ENCODE data around the gene CFAP298.
"Not testable (repeated sequence)": the region's sequence is repeated elsewhere in the genome, so short reads cannot be mapped to it uniquely, and the experiment has no call there.

The CFAP298 gene

DNA sequence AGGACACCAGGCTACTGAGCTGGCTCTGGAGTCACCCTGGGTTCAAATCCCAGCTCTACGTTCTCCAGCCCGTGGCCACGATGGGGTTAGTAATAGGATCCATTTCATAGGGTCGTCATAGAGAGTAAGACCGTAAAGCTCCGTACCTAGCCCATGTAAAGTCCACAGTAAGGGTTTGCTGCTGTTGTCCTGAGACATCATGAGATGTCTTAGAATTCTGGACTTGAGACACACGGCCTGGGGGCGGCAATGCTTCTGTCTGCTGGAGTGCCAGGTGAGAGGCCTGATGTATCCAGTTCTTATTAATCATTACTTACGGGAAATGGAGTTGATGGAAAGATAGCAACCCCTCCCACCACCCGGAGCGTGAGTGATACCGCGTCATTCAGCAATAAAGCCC is 30.4 kb downstream of the CFAP298 start:
- ATAC-seq, result no peak
- H3K4me3 Mint-ChIP-seq, result no peak overlapping the region
- no peaks in the 10 kb centered on the region for H3K9me3 Mint-ChIP-seq
- DNase-seq, result no peak
- no peak overlapping the region for H3K27ac Mint-ChIP-seq
- no peaks in the 10 kb centered on the region for H3K4me1 Mint-ChIP-seq
- no peaks in the 10 kb centered on the region for H3K27me3 Mint-ChIP-seq

DNA sequence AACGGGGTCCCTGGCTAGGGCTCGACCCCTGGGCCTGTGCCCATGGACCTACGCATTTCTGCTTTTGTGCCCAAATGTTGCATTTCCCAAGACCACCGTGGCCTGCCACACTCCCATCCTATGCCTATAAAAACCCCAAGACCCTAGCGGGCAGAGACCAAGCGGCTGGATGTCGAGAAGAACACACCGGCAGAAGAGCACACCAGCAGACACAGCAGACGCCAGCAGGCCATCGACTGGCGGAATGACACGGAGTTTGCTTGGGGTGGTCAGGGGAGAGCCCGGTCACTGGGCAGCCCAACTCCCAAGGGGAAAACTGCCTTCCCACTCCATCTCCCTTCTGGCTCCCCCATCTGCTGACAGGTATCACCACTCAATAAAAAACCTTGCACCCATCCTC is 31.2 kb downstream of the CFAP298 start:
- DNase-seq, result no peak
- no peak for ATAC-seq
- H3K4me3 Mint-ChIP-seq, result no peak overlapping the region
- H3K9me3 Mint-ChIP-seq, result no peaks in the 10 kb centered on the region
- H3K4me1 Mint-ChIP-seq, result no peaks in the 10 kb centered on the region
- H3K27ac Mint-ChIP-seq, result peak overlapping the region in 1 of 2 donors; percentile 72
- H3K27me3 Mint-ChIP-seq, result no peaks in the 10 kb centered on the region

DNA sequence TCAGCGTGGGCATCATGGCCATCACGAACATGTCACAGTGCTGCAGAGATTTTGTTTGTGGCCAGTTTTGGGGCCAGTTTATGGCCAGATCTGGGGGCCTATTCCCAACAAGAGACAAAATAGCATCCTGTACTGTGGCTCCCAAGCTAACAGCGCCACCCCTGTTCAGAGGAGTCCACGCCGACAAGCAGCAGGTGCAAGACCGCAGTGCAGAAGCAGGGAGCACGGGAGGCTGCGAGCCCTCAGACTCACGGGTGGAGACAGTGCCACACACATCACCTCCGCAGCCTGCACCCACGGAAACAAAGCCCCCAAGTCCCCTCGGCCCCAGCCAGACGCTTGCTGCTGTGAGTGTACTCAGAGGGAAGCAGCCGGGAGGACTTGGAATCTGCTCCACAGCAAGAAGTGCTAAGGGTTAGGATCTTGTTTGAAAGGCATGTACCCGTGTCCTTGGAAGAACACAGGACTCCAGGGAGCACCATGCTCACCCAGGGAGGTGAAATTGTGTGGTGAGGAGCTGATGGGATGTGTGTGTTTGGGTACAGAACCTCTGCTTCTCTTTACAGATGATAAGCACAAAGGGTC is 34.0 kb downstream of the CFAP298 start:
- Mint-ChIP-seq H3K27ac (no peak overlapping the region), H3K9me3 (no peaks in the 10 kb centered on the region), H3K4me3 (no peak overlapping the region), H3K27me3 (no peaks in the 10 kb centered on the region), H3K4me1 (no peaks in the 10 kb centered on the region)
- ATAC-seq (peak; percentile 61), DNase-seq (peak in 1 of 2 donors; percentile 25)

DNA sequence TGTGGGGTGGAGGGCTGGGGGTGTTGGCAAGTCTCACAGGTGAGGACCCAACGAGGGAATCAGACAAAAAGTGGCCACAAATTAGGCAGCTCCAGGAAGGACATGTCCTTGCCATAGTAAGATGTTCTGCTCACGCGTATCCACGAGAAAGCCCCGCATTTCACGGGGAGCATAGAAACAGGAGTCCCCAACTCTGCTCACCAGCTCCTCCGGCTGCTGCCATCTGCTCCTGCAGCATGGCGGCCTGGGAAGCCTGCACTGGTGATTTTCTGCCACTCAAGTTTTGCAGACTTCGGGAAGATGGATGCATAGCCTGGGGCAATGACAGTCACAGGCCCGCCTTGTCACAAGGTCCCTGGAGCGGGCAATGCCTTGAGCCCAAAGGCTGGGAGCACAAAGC is 36.2 kb downstream of the CFAP298 start:
- no peaks in the 10 kb centered on the region for H3K9me3 Mint-ChIP-seq
- no peaks in the 10 kb centered on the region for H3K4me1 Mint-ChIP-seq
- H3K27ac Mint-ChIP-seq, result no peak overlapping the region
- ATAC-seq (no peak), DNase-seq (no peak)
- H3K4me3 Mint-ChIP-seq, result no peak overlapping the region
- no peaks in the 10 kb centered on the region for H3K27me3 Mint-ChIP-seq

DNA sequence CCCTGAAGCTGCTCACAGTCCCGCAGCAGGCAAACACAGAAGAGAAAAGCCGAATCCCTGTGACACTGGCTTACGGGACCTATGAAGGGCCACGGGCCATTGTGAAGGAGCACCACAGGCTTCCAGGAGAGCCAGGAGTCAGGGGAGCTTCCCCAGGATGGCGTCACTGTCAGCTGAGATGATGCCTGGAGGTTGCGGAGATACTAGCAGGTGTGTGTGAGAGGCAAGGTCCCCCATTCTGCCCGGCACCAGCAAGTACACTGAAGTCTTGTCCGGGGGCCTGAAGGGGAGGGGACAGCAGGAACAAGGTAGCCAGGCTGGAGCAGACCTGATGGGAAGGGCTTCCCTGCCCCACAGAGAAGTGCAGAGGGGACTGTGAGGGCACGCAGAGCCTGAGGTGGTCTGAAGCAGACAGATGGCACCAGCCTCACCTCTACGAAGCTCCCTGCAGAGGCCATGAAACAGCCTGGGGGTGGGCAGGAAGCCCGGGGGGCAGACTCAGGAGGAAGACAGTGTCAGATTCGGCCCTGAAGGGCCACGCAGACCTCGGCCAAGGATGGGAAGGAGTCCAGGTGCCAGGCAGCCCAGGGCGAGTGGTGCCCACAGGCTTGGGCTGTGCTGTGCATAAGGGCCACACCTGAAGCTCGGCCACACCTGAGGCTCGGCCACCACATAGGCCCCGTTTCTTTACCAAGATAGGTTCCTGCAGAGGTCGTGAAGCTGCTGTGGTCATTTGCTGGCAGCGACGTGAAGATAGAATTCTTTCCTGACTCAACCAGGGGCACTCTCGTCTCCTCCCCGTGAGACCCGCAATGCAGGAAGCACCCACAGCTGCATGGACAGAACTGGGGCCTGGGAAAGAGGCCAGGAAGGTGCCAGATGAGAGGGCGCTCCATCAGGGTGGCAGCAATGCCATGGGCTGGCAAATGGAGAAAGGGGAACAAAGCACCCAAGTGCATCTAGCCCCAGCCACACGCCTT is 36.9 kb downstream of the CFAP298 start:
- DNase-seq (no peak), ATAC-seq (no peak)
- Mint-ChIP-seq H3K4me3 (no peak overlapping the region), H3K27me3 (no peaks in the 10 kb centered on the region), H3K4me1 (peaks cover 4% of the 10 kb centered on the region), H3K9me3 (no peaks in the 10 kb centered on the region), H3K27ac (no peak overlapping the region)

DNA sequence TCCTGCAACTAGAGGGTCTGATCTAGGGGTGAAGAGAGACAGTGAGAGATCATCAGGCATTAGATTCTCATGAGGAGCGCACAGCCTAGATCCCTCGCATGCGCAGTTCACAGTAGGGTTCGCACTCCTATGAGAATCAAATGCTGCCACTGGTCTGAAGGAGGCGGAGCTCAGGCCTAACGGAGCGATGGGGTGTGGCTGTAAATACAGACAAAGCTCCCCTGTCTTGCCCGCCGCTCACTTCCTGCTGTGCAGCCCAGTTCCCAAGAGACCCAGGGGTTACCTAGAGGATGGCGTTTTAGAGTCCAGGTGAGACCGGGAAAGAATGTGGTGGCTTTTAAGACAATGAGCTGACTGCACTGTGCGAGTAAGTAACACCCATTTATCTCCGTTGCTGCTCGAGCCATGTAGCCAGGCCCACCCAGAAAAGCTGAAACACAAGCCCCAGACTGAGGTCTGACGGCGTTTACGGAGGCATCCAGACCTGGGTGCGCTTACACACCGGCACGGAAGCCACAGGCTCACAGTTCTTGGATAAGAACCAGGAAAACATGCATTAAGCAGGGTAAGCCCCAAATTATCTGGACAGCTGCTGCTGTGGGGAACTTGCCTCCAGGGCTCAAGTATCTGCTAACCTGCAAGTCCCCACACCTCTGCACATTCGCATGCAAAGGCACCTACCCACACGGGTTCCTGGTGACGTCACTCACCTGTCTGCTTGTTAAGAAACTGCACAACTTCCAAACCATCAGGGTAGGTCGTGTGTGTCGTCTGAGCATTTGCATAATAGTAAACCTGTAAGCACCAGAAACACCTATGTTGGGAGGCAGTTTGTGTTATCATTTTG is 39.4 kb downstream of the CFAP298 start:
- Mint-ChIP-seq H3K27ac (no peak overlapping the region), H3K4me1 (peaks cover 19% of the 10 kb centered on the region), H3K4me3 (no peak overlapping the region), H3K27me3 (no peaks in the 10 kb centered on the region), H3K9me3 (no peaks in the 10 kb centered on the region)
- DNase-seq (no peak), ATAC-seq (no peak)

DNA sequence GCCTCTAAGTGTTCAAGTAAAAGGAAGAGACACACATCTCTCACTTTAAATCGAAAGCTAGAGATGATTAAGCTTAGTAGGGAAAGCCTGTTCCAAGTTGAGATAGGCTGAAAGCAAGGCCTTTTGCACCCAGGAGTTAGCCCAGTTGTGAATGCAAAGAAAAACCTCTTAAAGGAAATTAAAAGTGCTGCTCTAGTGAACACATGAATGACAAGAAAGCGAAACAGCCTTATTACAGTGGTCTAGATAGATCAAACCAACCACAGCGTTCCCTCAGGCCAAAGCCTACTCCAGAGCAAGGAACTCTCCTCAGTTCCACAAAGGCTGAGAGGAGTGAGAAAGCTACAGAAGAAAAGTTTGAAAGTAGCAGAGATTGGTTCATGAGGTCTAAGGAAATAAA is 41.7 kb downstream of the CFAP298 start:
- Mint-ChIP-seq H3K27ac (peak overlapping the region in 1 of 2 donors; percentile 63), H3K27me3 (no peaks in the 10 kb centered on the region), H3K9me3 (peaks cover 0 to 3% of the 10 kb centered on the region in 2 donors), H3K4me1 (peaks cover 19% of the 10 kb centered on the region), H3K4me3 (peak overlapping the region; percentile 85 to 97)
- ATAC-seq (no peak), DNase-seq (no peak)

DNA sequence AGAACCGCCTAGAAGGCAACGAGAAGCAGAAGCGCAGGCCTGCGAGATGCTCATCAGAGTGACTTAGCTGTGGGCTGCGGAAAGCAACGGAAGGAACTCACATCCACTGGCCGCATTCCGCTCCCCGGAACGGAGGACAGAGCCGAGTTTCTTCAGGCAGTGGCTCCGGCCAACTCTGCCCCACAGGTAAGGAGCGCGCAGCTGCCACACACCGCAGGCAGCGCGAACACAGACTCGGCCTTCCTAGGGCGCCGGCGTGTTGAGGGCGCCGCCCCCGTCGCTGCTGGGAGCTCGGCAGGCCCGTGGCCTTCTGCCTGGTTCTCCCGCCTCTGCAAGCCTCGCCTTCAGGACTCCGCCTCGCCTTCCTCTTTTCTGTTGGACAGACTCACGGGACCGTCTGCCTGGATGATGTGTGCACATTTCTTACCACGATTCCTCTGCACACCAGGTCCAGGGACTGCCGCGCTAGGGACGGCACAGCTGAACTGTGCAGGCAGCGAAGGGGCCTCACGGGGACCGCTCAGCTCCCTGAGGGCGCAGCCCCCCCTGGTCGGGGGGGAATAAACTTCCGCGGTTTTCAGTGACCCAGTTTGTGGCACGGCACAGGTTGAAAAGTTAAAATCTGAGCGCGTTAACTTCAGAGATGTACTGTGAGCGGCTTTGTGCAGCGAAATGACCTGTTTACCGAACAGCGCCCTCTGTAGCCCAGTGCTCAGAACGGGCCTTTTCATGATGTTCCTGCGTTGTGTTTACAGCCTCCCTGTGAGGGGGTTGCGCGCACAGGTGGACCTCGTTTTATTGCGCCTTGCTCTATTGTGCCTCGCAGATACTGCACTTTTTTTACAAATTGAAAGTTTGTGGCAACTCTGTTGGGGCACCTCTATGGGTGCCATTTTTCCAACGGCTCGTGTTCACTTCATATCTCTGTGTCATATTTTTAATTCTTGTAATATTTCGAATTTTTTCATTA is 42.6 kb downstream of the CFAP298 start:
- peak overlapping the region; percentile 85 to 97 for H3K4me3 Mint-ChIP-seq
- H3K9me3 Mint-ChIP-seq, result peaks cover 0 to 12% of the 10 kb centered on the region in 2 donors
- H3K27ac Mint-ChIP-seq, result peak overlapping the region; percentile 68 to 91
- DNase-seq, result peak; percentile 74 to 84
- peaks cover 19% of the 10 kb centered on the region for H3K4me1 Mint-ChIP-seq
- no peaks in the 10 kb centered on the region for H3K27me3 Mint-ChIP-seq
- peak; percentile 97 for ATAC-seq

DNA sequence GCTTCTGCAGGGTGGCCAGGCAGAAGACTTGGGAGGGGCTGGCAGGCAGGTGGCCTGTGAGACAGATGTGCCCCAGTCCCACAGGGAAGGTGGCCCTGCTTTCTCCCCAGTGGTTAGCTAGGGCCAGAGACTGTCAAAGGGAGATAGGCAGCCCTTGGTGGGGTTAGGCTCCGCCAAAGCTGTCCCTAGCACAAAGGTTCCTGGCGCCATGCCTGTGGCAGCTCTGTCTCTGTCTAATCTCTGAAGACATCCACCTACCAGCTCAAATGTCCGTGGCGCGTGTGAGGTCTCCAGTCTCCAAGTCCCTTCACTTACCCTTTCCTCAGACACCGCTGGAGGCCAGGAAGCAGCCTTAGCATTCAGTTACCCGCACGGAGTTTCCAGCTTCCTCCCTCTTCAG is 44.6 kb downstream of the CFAP298 start:
- Mint-ChIP-seq H3K4me1 (peaks cover 22% of the 10 kb centered on the region), H3K9me3 (peaks cover 0 to 22% of the 10 kb centered on the region in 2 donors)
- no peak for DNase-seq

DNA sequence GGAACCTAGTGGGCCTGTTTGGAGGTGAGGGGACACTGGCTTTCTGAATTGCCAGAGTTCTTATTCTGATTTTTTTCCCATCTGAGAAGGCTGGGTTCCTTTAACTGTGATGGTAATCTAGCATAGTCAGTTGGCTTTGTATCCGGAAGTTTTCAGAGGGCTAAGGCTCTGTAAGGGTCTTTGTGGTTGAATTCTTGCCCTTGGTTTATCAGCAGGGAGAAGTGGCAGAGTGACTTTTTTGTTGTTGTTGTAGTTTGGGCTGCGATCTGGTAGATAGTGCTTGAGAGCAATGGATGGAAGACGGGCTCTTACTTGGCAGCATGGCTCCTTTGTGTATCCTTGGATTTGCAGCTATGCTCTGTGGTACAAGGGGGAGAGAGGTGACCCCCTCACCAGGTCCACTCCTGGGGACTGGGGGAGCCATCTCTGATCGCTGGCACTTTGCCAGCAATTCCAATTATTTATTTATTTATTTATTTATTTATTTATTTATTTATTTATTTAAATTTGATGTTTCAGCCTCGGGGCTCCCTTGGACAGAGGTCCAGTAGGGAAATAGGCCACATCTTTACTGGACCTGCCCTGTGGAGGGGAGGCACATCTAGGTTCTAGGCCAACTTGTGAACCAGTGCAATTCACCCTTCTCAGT is 45.3 kb downstream of the CFAP298 start:
- Mint-ChIP-seq H3K27me3 (no peaks in the 10 kb centered on the region), H3K4me1 (peaks cover 30% of the 10 kb centered on the region), H3K9me3 (peaks cover 0 to 22% of the 10 kb centered on the region in 2 donors), H3K4me3 (no peak overlapping the region), H3K27ac (no peak overlapping the region)
- DNase-seq (no peak), ATAC-seq (no peak)

More for the DNA sequence above, 44.6 kb downstream of the CFAP298 start:
- Mint-ChIP-seq H3K27ac (peak overlapping the region in 1 of 2 donors; percentile 14), H3K4me3 (no peak overlapping the region), H3K27me3 (no peaks in the 10 kb centered on the region)
- no peak for ATAC-seq

DNA sequence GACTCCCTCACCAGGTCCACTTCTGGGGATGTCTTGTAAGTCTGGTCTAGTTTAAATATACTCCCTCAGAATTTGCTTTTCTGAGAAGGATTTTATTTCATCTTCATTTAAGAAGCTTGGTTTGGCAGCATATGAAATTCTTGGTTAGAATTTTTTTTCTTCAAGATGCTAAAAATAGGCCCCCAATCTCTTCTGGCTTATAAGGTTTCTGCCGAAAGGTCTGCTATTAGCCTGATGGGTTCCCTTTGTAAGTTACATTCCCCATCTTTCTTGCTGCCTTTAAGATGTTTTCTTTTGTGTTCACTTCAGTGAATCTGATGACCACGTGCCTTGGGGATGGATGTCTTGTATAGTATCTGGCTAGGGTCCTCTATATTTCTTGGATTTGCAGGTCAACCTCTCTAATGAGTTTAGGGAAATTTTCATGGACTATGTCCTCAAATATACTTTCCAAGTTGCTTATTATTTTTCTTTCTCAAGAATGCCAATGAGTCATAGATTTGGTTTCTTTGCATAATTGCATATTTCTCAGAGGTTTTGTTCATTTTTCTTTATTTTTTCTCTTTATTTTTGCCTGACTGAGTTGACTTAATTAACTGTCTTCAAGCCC is 46.2 kb downstream of the CFAP298 start:
- DNase-seq, result no peak
- no peak for ATAC-seq
- H3K4me3 Mint-ChIP-seq, result no peak overlapping the region

DNA sequence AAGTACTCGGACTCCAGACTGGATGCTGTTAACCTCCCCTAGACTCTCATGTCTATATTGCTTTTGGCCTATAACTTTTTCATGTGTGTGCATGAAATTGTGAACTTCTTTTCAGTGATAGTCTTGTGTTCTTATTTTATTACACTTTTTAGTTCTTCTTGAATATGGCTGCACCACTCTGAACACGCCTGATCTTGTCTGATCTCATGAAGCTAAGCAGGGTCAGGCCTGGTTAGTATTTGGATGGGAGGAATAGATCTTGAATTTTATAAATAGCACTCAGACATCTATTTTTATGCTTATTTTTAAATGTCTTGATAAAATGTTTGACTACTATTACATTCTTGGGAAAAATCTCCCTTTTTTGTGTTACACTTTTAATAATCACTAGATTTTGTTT is 49.3 kb downstream of the CFAP298 start:
- Mint-ChIP-seq H3K4me3 (no peak overlapping the region), H3K27me3 (no peaks in the 10 kb centered on the region), H3K4me1 (peaks cover 15% of the 10 kb centered on the region), H3K27ac (no peak overlapping the region), H3K9me3 (peaks cover 0 to 22% of the 10 kb centered on the region in 2 donors)
- no peak for ATAC-seq
- DNase-seq, result no peak

More for the DNA sequence above, 46.2 kb downstream of the CFAP298 start:
- Mint-ChIP-seq H3K4me1 (peaks cover 34% of the 10 kb centered on the region), H3K27me3 (no peaks in the 10 kb centered on the region), H3K9me3 (peaks cover 0 to 22% of the 10 kb centered on the region in 2 donors), H3K27ac (no peak overlapping the region)

DNA sequence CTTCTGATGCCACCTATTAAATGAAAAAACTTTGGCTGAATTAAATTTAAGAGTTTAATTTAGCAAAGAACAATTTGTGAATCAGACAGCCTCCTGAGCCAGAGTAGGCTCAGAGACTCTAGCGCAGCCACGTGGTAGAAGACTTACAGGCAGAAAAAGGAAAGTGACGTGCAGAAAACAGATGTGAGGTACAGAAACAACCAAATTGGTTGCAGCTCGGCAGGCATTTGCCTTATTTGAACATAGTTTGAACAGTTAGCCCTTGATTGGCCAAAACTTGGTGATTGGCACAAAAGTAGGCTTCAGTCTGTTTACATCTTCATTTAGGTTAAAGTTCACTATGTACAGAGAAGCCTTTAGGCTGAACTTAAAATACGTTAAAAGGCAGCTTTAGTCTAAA is 49.8 kb downstream of the CFAP298 start:
- Mint-ChIP-seq H3K4me3 (no peak overlapping the region), H3K27me3 (no peaks in the 10 kb centered on the region), H3K9me3 (peaks cover 0 to 22% of the 10 kb centered on the region in 2 donors), H3K27ac (peak overlapping the region in 1 of 2 donors; percentile 78), H3K4me1 (peaks cover 15% of the 10 kb centered on the region)
- ATAC-seq (peak; percentile 96), DNase-seq (peak; percentile 21 to 52)

DNA sequence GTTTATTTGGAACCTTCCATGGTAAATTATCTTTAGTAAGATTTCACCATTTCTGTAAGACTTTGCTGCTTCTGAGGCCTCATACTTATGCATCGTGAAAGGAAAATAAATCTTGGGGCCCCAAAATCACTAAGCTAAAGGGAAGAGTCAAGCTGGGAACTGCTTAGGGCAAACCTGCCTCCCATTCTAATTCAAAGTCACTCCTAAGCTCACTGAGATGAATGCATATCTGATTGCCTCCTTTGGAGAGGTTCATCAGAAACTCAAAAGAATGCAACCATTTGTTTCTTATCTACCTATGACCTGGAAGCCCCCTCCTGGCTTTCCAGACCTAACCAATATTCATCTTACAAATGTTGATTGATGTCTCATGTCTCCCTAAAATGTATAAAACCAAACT is 50.7 kb downstream of the CFAP298 start:
- H3K27ac Mint-ChIP-seq, result not testable (repeated sequence)

More for the DNA sequence above, 50.7 kb downstream of the CFAP298 start:
- not testable (repeated sequence) for DNase-seq, H3K4me3 Mint-ChIP-seq, H3K27me3 Mint-ChIP-seq, ATAC-seq
- Mint-ChIP-seq H3K4me1 (peaks cover 15% of the 10 kb centered on the region), H3K9me3 (peaks cover 0 to 22% of the 10 kb centered on the region in 2 donors)
